Stomach (tissue), 19 donors: ENCODE results near the gene RBKS. TPM values are rescaled to one million over a fixed set of nuclear protein-coding genes. Genes with fewer than 3 reads are reported as not detected.

Source experiments
- DNase-seq, 2 donors: peaks; one replicate each; pipeline versions ENCODE4 v3.0.0 to v3.0.0-alpha.2; 2013 to 2019
- H3K27ac ChIP-seq, 5 donors: fragments of 200-600 bp in 4 of 5; sonication (generic) in 4 of 5; one replicate each; pipeline ENCODE4 v1.5.1; 2013 to 2019; ENCODE audit warnings: mild to moderate bottlenecking in 1 of 5, moderate library complexity in 1 of 5
- H3K27me3 ChIP-seq, 3 donors: fragments of 200-600 bp; sonication (generic); one replicate each; pipeline ENCODE4 v1.5.1; 2017 to 2019; ENCODE audit warnings: mixed run types in 1 of 3
- H3K36me3 ChIP-seq, 4 donors: fragments of 200-600 bp; sonication (generic); 1 replicate in 3 of 4; 2 replicates in 1 of 4; pipeline ENCODE4 v1.5.1; 2016 to 2019
- H3K4me1 ChIP-seq, 4 donors: fragments of 200-600 bp; sonication (generic); one replicate each; pipeline ENCODE4 v1.5.1; 2016 to 2019
- H3K4me3 ChIP-seq, 4 donors: fragments of 200-600 bp; sonication (generic) in 3 of 4; one replicate each; pipeline ENCODE4 v1.5.1; 2016 to 2019; ENCODE audit warnings: mild to moderate bottlenecking in 1 of 4
- H3K9me3 ChIP-seq, 4 donors: fragments of 200-600 bp; sonication (generic); one replicate each; pipeline ENCODE4 v1.5.1; 2016 to 2019
- EP300 ChIP-seq: sonication (generic); formaldehyde crosslinking; IDR thresholded peaks from one replicate; pipeline ENCODE4 v1.6.1; 2017; ENCODE audit warnings: antibody characterized with exemption
- POLR2A ChIP-seq, 4 donors: fragments of 450-650 bp; IDR thresholded peaks; one replicate each; pipeline ENCODE4 v1.6.1; 2016; ENCODE audit warnings: antibody characterized with exemption in 4 of 4, control low read depth in 2 of 4, mild to moderate bottlenecking in 1 of 4, moderate library complexity in 1 of 4
- POLR2AphosphoS5 ChIP-seq, 3 donors: sonication (generic); formaldehyde crosslinking; IDR thresholded peaks; one replicate each; pipeline ENCODE4 v1.6.1; 2016; ENCODE audit warnings: antibody characterized with exemption in 3 of 3
- WGBS, 5 donors: extraction: QIAGEN DNeasy Blood & Tissue Kit in 3 of 5; methylation state at CpG; one replicate each; pipeline versions ENCODE4 v1.1.5 to v1.1.7; 2013 to 2018; 5-methylcytosine and 5-hydroxymethylcytosine counted together
- intact Hi-C: fragments of 100-400 bp; cut with DNase I; formaldehyde crosslinking; loops from one replicate; pipeline ENCODE4 v1.15.1; 2023; ENCODE audit warnings: low total_unique reads
- long read RNA-seq, 10 donors: transcript quantifications; one replicate each; lab custom pipeline, GENCODE V29; 2026
- polyA plus RNA-seq, 3 donors: library from polyadenylated mRNA; stranded (reverse); fragments of 200-250 nt; gene quantifications; one replicate each; pipeline ENCODE4 v1.2.3, GENCODE V29; 2013
- total RNA-seq, 5 donors: library from RNA; depleted of rRNA; stranded (reverse); fragments of >200 nt; gene quantifications; one replicate each; pipeline versions ENCODE4 v1.1.0 to v1.2.3, GENCODE V29; 2014 to 2016
- TF ChIP-seq, protein P1 (sequence below), 7 experiments: fragments of 450-650 bp in 4 of 7; fragments of 200-600 bp in 3 of 7; sonication (generic) in 3 of 7; IDR thresholded peaks; one replicate each; pipeline ENCODE4 v1.5.1; 2016 to 2019; ENCODE audit warnings: antibody characterized with exemption in 7 of 7, control low read depth in 2 of 7, mild to moderate bottlenecking in 1 of 7
- donor health status: healthy with polysubstance abuse.
- donor health status: Bipolar disorder and iron deficiency.
- donor health status: healthy.

RBKS gene
- 1 to 10 TPM in 2 of 5 donors, not detected in 3; 2.7 to 2.9 TPM for total RNA-seq
- polyA plus RNA-seq, result 1 to 10 TPM in 2 of 3 donors, under 1 TPM in 1; 0.76 to 1.9 (median 1.4) TPM
- long read RNA-seq, donor 1, partial matches to known transcripts, result 0 of 1 reads
- long read RNA-seq, donor 1, other reads (novel, unspliced or antisense), result 0 of 1 reads
- long read RNA-seq, donor 2, partial matches to known transcripts, result 0 of 3 reads
- long read RNA-seq, donor 2, other reads (novel, unspliced or antisense), result 0 of 3 reads
- long read RNA-seq, donor 3, partial matches to known transcripts, result 0 of 1 reads
- long read RNA-seq, donor 3, other reads (novel, unspliced or antisense), result 0 of 1 reads
- long read RNA-seq, donor 4, result 0 reads
- long read RNA-seq, donor 5, partial matches to known transcripts, result 0 of 1 reads
- long read RNA-seq, donor 5, other reads (novel, unspliced or antisense), result 0 of 1 reads
- long read RNA-seq, donor 6, result 0 reads
- long read RNA-seq, donor 7, partial matches to known transcripts, result 0 of 3 reads
- long read RNA-seq, donor 7, other reads (novel, unspliced or antisense), result 0 of 3 reads
- long read RNA-seq, donor 8, partial matches to known transcripts, result 0 of 1 reads
- long read RNA-seq, donor 8, other reads (novel, unspliced or antisense), result 0 of 1 reads
- long read RNA-seq, donor 9, result 0 reads
- long read RNA-seq, donor 10, partial matches to known transcripts, result 0 of 1 reads
- long read RNA-seq, donor 10, other reads (novel, unspliced or antisense), result 0 of 1 reads

DNA sequence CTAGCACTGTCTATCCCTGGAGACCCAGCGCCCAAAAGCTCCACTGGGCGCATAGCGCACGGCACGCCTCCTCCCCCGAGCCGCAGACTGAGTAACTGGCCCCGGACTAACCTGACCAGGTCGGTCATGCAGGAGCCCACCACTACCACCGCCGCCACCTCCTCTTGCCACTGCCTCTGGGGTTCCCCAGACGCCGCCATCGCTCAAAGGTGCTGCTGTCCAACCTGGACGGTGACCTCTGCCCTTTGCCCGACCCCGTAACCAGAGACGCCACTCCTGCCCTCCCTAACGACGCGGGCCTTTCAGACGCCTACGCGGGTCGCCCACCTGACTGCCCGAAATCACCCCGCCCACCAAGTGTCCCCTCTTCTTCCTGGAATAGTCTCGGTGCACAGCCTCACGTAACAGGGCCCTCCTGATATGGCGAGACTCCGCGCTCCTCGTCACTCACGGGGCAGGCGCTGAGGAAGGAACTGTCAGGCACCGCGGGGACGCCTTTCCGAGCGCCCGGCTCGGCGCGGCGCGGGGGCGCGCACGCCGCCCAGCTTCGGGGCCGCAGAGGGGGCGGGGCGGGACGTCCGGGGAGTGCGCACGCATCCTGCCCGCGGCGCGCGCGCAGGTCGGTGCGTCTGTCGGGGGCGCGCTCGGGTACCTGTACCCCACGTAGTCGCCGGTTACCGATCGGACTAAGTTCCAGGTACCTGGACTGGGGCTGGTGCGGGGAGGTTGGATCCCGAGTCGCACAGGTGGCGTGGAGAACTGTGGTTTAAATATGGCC is at the start of gene RBKS, which contains the start of gene BABAM2:
TSS of gene RBKS (minus strand) at position 242 of the 778 bp plus-strand sequence. CDS start at position 200, 42 bp downstream.
TSS of gene BABAM2 (plus strand) at position 584 of the 778 bp plus-strand sequence. CDS start 3,828 bp downstream, outside the sequence.
- Histone ChIP-seq H3K4me1 (peaks cover 0 to 42% (median 26%) of the 10 kb centered on the region in 4 donors), H3K36me3 (peaks cover 0 to 10% (median 0%) of the 10 kb centered on the region in 4 donors), H3K27ac (peak within 1 kb of the TSS; percentile 92 to 99 (median 96)), H3K27me3 (no peaks in the 10 kb centered on the region), H3K4me3 (peak within 1 kb of the TSS; percentile 61 to 87 (median 70)), H3K9me3 (no peaks in the 10 kb centered on the region)
- peak; percentile 89 to 96 for DNase-seq
- WGBS, 5 donors, result 0 to 1% (median 0%) methylated on average over 37 to 79 of the region's 79 CpGs
- TF ChIP-seq POLR2A (IDR thresholded peaks at IDR 0.05) (peak in 2 of 4 donors; percentile 23 to 46), POLR2AphosphoS5 (IDR thresholded peaks at IDR 0.05) (peak; percentile 52 to 94 (median 90)), EP300 (peak; percentile 79)
- TF ChIP-seq, protein P1, sequence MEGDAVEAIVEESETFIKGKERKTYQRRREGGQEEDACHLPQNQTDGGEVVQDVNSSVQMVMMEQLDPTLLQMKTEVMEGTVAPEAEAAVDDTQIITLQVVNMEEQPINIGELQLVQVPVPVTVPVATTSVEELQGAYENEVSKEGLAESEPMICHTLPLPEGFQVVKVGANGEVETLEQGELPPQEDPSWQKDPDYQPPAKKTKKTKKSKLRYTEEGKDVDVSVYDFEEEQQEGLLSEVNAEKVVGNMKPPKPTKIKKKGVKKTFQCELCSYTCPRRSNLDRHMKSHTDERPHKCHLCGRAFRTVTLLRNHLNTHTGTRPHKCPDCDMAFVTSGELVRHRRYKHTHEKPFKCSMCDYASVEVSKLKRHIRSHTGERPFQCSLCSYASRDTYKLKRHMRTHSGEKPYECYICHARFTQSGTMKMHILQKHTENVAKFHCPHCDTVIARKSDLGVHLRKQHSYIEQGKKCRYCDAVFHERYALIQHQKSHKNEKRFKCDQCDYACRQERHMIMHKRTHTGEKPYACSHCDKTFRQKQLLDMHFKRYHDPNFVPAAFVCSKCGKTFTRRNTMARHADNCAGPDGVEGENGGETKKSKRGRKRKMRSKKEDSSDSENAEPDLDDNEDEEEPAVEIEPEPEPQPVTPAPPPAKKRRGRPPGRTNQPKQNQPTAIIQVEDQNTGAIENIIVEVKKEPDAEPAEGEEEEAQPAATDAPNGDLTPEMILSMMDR (IDR thresholded peaks at IDR 0.05), result no peak
- intact Hi-C loops, result no loop called here

DNA sequence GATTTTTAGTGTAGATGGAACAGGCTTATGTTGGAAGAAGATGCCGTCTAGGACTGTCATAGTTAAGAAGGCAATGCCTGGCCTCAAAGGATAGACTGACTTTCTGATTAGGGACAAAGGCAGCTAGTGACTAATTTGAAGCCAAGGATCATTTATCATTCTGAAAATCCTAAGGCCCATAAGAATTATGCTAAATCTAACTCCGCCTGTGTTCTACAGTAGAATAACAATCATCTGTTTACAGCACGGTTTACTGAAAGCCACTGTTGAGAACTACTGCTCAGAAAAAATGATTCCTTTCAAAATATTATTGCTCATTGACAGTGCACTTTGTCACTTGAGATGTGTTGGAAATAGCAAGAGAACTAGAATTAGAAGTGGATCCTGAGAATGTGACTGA is 44.8 kb upstream of the RBKS start:
- H3K4me1 ChIP-seq, result peaks cover 0 to 27% (median 7%) of the 10 kb centered on the region in 4 donors
- intact Hi-C loops, result no loop called here
- no peak overlapping the region for H3K27ac ChIP-seq
- no peak overlapping the region for H3K4me3 ChIP-seq
- WGBS, 5 donors, result 88 to 94% (median 90%) methylated on average over 3 of the region's 3 CpGs
- no peaks in the 10 kb centered on the region for H3K27me3 ChIP-seq
- no peaks in the 10 kb centered on the region for H3K9me3 ChIP-seq
- H3K36me3 ChIP-seq, result no peaks in the 10 kb centered on the region
- no peak for TF ChIP-seq POLR2A (IDR thresholded peaks at IDR 0.05)
- TF ChIP-seq, protein P1 (IDR thresholded peaks at IDR 0.05), result no peak
- TF ChIP-seq POLR2AphosphoS5 (IDR thresholded peaks at IDR 0.05), result no peak
- no peak for DNase-seq

DNA sequence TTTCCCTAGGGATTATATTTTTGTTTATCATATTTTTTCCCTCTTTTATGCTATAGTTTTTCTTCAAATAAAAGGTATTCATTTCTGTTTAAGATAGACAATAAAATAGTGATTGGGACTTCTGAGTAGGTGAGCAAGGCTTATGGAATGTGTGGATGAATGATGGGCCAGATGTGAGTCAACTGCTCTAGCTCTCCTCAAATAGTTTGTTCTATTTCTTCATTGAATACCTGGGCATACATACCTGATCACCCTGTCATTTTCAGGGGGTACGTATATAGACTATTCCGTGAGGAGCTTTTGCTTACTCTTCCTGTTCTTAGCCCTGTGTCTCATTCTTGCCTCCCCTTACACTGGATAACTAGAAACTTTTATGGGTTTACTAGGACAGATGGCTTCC is 42.2 kb upstream of the RBKS start:
- H3K9me3 ChIP-seq, result no peaks in the 10 kb centered on the region
- TF ChIP-seq, protein P1 (IDR thresholded peaks at IDR 0.05), result no peak
- no peaks in the 10 kb centered on the region for H3K36me3 ChIP-seq
- intact Hi-C loops, result no loop called here
- no peak for DNase-seq
- whole genome bisulfite sequencing, 5 donors, result 94 to 98% (median 95%) methylated on average over 2 of the region's 2 CpGs
- no peaks in the 10 kb centered on the region for H3K27me3 ChIP-seq
- no peak overlapping the region for H3K27ac ChIP-seq
- H3K4me3 ChIP-seq, result no peak overlapping the region
- peaks cover 0 to 25% (median 11%) of the 10 kb centered on the region in 4 donors for H3K4me1 ChIP-seq
